Parathyroid adenoma (tissue), 2 donors: ENCODE measurements around the gene CRHR2.
"Not testable (repeated sequence)": the region's sequence is repeated elsewhere in the genome, so short reads cannot be mapped to it uniquely, and the experiment has no call there.

Experiments
- H2AFZ ChIP-seq: fragments of 300-600 bp; sonication (generic); one replicate; pipeline ENCODE4 v1.7.0; 2017; ENCODE audit warnings: antibody characterized with exemption, mild to moderate bottlenecking
- H3K27ac ChIP-seq: fragments of 300-600 bp; sonication (generic); one replicate; pipeline ENCODE4 v1.7.0; 2017
- H3K27me3 ChIP-seq: fragments of 300-600 bp; sonication (generic); one replicate; pipeline ENCODE4 v1.7.0; 2017; ENCODE audit warnings: low read length; ENCODE audit not compliant: control insufficient read depth, insufficient read depth
- H3K36me3 ChIP-seq: fragments of 300-600 bp; sonication (generic); one replicate; pipeline ENCODE4 v1.7.0; 2017; ENCODE audit warnings: low read length; ENCODE audit not compliant: control insufficient read depth, insufficient read depth
- H3K4me1 ChIP-seq: fragments of 300-600 bp; sonication (generic); one replicate; pipeline ENCODE4 v1.7.0; 2017; ENCODE audit warnings: control low read depth
- H3K4me2 ChIP-seq: fragments of 300-600 bp; sonication (generic); one replicate; pipeline ENCODE4 v1.7.0; 2017; ENCODE audit warnings: low read length
- H3K4me3 ChIP-seq: fragments of 300-600 bp; sonication (generic); one replicate; pipeline ENCODE4 v1.7.0; 2017; ENCODE audit warnings: low read depth, low read length
- H3K79me2 ChIP-seq: fragments of 300-600 bp; sonication (generic); one replicate; pipeline ENCODE4 v1.7.0; 2017; ENCODE audit warnings: control low read depth
- H3K9ac ChIP-seq: fragments of 300-600 bp; sonication (generic); one replicate; pipeline ENCODE4 v1.7.0; 2017; ENCODE audit warnings: mild to moderate bottlenecking
- H3K9me3 ChIP-seq: fragments of 300-600 bp; sonication (generic); one replicate; pipeline ENCODE4 v1.7.0; 2017; ENCODE audit warnings: low read length; ENCODE audit not compliant: control insufficient read depth
- CTCF ChIP-seq: fragments of 300-600 bp; sonication (generic); IDR thresholded peaks from one replicate; pipeline ENCODE4 v1.7.0; 2017; ENCODE audit warnings: antibody characterized with exemption, mild to moderate bottlenecking
- donor health status: primary hyperparathyroidism.

The CRHR2 gene

GRCh38 chr7:30644286-30644955, 37.8 kb downstream of the CRHR2 start:
- Histone ChIP-seq H3K79me2 (peaks cover 33% of the 10 kb centered on the region), H3K4me1 (peaks cover 3% of the 10 kb centered on the region), H3K9ac (no peak overlapping the region), H3K4me3 (no peak overlapping the region), H2AFZ (no peak overlapping the region), H3K36me3 (no peaks in the 10 kb centered on the region), H3K27ac (no peak overlapping the region), H3K9me3 (no peaks in the 10 kb centered on the region), H3K4me2 (no peak overlapping the region), H3K27me3 (no peaks in the 10 kb centered on the region)
- no peak for TF ChIP-seq CTCF

DNA sequence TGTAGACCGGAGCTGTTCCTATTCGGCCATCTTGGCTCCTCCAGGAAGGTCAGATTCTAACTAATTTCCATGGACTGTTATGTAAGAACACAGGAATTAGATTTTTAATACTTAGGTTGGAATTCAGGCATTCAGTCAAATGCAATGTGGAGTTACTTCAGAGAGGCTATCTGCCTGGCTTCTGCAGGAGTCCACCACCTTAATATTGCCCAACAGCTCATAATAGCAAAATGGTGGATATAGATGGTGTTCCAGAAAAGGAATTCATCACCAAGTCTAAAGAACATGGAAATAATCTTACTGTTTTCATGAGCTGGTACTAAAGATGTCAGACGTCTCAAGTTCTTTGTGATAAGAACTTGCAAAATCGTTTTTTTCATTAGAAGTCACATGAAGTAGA, 39.5 kb downstream of the CRHR2 start:
- Histone ChIP-seq H3K27ac (peak overlapping the region; percentile 89), H3K4me3 (peak overlapping the region; percentile 53), H3K79me2 (peaks cover 18% of the 10 kb centered on the region), H3K4me1 (peaks cover 3% of the 10 kb centered on the region), H3K9me3 (no peaks in the 10 kb centered on the region), H3K27me3 (no peaks in the 10 kb centered on the region), H2AFZ (peak overlapping the region; percentile 79), H3K9ac (no peak overlapping the region), H3K4me2 (peak overlapping the region; percentile 35), H3K36me3 (no peaks in the 10 kb centered on the region)
- TF ChIP-seq CTCF, result no peak

DNA sequence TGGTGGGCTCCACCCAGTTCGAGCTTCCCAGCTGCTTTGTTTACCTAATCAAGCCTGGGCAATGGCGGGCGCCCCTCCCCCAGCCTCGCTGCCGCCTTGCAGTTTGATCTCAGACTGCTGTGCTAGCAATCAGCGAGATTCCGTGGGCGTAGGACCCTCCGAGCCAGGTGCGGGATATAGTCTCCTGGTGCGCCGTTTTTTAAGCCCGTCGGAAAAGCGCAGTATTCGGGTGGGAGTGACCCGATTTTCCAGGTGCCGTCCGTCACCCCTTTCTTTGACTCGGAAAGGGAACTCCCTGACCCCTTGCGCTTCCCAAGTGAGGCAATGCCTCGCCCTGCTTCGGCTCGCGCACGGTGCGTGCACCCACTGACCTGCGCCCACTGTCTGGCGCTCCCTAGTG, 39.9 kb downstream of the CRHR2 start:
- not testable (repeated sequence) for H3K9me3 ChIP-seq, H3K4me2 ChIP-seq, H3K4me1 ChIP-seq, H3K27me3 ChIP-seq, H3K9ac ChIP-seq, H3K36me3 ChIP-seq
- H3K27ac ChIP-seq, result peak overlapping the region; percentile 89
- peak overlapping the region; percentile 53 for H3K4me3 ChIP-seq
- peaks cover 13% of the 10 kb centered on the region for H3K79me2 ChIP-seq
- peak overlapping the region; percentile 56 for H2AFZ ChIP-seq

GRCh38 chr7:30635798-30636197, 46.5 kb downstream of the CRHR2 start:
- H3K4me3 ChIP-seq, result no peak overlapping the region
- no peaks in the 10 kb centered on the region for H3K79me2 ChIP-seq
- H3K36me3 ChIP-seq, result no peaks in the 10 kb centered on the region
- H3K4me1 ChIP-seq, result no peaks in the 10 kb centered on the region
- no peak overlapping the region for H3K9ac ChIP-seq
- no peaks in the 10 kb centered on the region for H3K9me3 ChIP-seq
- no peak overlapping the region for H2AFZ ChIP-seq
- no peak for TF ChIP-seq CTCF
- H3K27me3 ChIP-seq, result no peaks in the 10 kb centered on the region
- H3K4me2 ChIP-seq, result no peak overlapping the region
- no peak overlapping the region for H3K27ac ChIP-seq

DNA sequence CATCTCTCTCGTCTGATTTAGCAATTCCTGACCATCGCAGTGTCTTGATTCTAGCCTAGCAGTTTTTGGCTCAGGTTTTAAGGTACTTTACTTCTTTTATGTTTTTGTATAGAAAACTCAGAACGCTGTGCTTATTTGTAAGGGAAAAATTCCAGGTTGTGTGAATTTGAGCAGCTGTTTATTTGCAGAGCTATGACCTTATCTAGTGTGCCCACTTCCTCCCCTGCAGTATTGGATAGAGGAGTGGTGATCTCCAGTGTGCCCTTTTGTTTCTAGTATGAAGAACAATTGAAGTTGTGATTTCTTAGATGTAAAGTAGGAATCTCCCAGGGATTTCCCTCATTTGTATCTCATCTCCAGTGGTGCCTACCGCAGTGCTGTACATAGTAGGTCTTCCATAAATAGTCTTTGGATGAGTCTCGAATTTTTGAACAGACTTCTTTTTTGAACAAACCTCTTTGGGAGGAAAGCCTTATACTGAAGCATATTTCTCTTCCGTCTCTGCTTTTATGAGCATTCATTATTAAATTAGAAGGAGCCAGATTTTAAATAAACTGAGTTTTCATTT, 47.5 kb downstream of the CRHR2 start:
- Histone ChIP-seq H3K27me3 (no peaks in the 10 kb centered on the region), H3K4me3 (no peak overlapping the region), H3K27ac (no peak overlapping the region), H3K9me3 (no peaks in the 10 kb centered on the region), H3K4me2 (no peak overlapping the region), H2AFZ (no peak overlapping the region), H3K9ac (no peak overlapping the region), H3K79me2 (no peaks in the 10 kb centered on the region), H3K36me3 (no peaks in the 10 kb centered on the region), H3K4me1 (no peaks in the 10 kb centered on the region)
- TF ChIP-seq CTCF, result no peak
